ENCODE data around the gene ADAT2.

ADAT2 gene

DNA sequence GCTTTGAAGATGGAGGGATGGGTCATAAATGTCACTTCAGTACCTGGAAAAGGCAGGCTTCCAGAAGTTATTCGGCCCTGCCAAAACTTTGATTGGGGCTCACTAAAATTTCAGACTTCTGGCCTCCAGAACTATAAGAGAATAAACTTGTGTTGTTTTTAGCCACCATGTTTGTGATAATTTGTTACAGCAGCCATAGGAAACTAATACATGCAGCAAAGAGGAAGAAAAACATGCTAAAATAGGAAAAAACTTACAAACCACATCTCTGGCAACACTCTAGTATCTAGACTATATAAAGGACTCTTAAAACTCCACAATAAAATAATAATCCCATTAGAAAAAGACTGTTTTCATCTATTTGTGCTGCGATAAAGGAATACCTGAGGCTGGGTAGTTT lies 9.5 kb downstream of the ADAT2 start:
- no peak for DNase-seq

DNA sequence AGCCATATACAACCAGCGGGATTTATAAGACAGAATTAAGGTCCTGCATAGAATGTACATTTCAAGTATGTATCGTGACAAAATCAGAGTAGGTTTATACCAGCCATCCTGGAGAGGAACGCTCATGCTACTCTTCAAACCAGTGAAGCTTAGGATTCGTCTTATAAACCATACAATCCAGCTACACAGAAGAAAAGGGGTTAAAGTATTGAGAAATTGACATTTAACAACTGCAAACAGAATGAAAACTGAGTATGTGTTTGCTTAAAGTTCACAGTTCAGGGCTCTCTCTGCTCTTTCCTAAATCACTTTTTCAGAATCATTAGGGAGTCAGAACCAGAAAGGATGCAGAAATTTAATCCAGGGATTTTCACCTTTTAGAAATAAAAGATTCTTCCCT lies 17.9 kb downstream of the ADAT2 start:
- DNase-seq: no peak

DNA sequence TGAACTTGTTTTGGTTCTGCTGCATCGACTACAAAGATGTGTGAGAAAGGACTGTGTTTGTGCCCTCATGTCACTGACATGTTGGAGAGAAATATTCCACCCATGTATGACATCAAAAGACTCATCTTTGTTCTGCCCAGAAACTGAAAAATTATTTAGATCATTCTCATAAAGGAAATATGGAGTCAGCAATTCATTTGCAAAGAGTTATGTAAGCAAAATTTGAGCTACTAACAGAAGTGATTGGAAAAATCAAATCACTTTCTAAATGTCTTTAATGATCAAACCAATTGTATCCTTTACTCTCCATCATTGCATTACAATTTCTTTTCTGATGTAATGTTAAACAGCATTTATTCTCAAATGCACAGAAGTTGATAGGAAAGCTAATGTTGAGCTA lies 19.3 kb downstream of the ADAT2 start:
- no peak for DNase-seq

DNA sequence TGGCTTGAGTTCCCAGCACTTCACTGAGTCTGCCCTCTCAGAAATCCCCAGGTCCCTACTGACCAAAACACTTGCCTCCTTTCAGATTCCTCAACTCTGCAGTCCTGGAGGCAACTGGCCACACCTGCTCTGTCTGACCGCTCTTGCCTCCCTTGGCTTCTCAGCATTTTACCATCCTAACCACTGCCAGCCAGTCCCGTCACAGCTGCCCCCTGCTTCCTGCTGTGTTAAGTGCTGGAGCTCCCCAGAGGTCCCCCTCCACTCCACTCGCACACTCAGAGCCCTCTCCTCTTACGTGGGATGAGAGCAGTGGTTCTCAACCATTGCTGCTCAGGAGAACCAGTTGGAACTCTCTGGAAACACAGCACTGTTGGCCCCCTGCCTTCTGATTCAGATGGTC lies 20.5 kb downstream of the ADAT2 start:
- DNase-seq: no peak

- peak; percentile 84 for DNase-seq
Measured at GRCh38 chr6:143427109-143427817, 23.2 kb downstream of the ADAT2 start.

- no peak for DNase-seq
Measured at GRCh38 chr6:143426026-143426425, 24.5 kb downstream of the ADAT2 start.

DNA sequence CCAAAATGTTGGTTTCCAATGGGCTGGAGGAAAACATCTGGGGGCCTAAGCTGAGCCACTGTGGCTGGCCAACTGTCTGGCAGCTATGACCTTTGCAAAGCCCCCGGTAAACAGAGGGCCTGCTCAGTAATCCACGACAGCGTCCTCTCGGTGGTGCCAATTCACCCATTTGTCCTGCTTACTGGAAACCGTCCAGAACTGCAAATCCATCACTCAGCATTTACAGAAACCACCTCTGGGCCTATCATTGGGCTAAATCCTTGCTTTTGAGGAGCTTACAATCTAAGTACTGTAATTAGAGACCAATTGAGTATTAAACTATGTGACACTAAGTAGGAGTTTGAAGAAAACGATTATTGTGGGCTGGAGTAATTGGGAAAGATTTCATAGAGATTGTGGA lies 31.0 kb downstream of the ADAT2 start:
- no peak for DNase-seq

DNA sequence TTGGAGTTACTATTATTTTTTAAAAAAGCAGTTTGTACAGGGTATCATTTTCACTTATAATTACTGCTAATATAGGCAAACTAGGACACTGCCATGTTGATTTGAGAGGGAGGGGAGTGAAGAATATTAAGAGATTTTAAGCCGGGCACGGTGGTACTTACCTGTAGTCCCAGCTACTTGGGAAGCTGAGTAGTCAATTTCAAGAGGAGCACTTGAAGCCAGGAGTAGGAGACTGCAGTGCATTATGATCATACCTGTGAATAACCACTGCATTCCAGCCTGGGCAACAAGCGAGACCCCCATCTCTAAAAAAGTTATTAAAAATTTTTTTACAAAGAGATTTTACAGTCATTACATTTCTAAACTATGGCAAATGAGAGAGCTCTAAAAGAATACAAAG lies 35.7 kb downstream of the ADAT2 start:
- DNase-seq: no peak

DNA sequence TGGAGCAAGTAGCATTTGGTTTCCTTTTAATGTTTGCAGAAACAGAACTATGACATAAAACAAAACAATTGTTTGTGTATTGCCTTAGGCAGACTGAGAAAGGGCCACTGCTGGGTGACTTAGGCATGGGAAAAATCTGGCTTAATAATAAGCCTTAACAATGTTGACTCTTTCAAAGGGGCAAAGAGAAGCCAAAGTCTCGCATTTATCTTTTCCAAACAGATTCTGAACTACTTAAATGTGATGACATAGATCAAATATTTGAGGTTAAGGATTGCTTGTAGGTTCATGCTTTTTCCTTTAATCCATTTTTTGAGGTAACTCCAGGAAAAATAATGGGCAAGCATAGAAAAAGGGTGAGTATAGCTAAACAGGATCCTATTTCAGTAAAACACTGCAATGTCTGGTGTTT lies 39.6 kb downstream of the ADAT2 start:
- no peak for DNase-seq

GRCh38 chr6:143408787-143409162 lies 41.7 kb downstream of the ADAT2 start:
- DNase-seq: no peak

- no peak for DNase-seq
Measured at GRCh38 chr6:143408151-143408786, 42.2 kb downstream of the ADAT2 start.

GRCh38 chr6:143406673-143407072 lies 43.8 kb downstream of the ADAT2 start:
- DNase-seq: no peak

- DNase-seq: no peak
Measured at GRCh38 chr6:143405373-143406154, 44.9 kb downstream of the ADAT2 start.

- no peak for DNase-seq
Measured at GRCh38 chr6:143402721-143403336, 47.7 kb downstream of the ADAT2 start.

DNA sequence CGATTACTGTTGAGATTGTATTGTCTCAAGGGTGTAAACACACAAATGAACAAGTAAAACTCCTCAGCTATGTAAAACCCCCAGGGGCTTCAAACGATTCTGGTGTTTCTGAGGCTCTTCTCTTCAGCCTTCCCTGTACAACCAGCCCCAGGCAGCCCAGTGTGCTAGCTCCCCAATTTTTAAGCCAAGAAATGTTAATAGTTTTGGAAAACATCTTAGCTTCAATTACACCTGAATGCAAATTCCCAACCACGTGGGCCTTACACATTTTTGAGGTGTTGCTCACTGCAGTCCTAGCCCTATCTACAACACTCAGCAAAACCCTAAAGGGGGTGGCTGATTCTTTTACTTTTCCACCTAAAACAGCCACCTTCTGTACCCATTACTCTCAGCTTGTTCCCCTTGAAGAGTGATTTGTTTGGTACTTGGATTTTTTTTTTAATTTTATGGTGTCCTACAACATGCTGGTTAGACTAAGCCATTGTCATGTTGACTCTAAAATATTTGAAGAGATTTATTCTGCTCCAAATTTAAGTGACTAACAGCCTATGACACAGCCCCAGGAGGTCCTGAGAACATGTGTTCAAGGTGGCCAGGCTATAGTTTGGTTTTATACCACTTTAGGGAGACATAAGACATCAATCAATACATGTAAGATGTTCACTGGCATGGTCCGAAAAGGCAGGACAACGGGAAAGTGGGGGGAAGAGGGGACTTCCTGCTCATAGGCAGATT lies 48.7 kb downstream of the ADAT2 start:
- DNase-seq: no peak

DNA sequence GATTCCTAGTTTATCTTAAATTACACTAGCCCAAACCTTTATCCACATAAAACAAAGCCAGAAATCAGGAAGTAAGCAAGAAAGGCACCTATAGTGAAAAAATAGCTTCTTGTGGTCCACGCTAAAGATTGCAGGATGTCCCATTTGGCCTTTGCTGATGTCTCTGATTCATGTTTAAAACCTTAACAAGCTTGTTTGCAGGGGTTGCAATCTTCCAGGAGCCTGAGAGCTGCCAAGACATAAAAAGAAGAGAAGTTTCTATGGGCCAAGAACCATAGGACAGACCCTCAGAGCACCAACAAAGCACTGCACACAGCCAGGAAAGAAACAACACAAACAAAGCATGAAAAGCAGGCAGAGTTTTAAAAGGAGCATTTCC lies 49.4 kb downstream of the ADAT2 start:
- no peak for DNase-seq

DNA sequence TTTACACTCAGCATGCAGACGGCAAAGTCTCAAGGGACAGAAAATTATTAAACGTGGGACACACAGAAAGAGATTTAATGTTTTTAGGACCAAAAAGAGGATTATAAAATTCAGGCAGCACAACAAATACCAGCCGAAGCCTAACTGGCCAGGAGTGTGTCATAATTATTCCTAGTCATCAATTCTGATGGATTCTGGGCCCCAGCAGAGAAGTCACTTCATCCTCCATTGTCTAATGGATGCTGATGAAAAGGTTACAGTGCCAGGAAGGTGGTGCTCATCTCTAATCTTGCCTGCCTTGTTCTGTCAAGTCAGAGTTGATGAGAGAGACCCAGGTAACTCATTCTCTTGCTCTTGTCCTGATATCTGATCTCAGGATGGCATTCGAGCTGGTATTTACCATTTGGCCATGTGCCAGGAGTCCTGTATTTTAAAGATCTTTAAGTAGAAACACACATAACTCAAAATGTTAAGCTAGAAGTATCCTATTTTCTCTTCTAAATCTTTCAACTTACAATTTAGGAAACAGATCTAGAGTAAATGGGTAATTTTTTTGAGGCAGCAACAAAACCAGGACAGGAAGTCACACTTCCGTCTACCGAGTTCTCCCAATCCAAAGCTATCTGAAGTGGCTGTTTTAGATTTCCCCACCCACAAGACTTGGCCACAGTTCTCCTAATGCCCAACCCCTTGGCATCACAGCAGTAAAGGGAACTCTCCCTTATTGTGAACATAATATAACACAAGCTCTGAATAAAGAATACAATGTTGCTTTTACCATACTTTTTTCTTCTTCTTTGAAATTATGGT lies 50.0 kb downstream of the ADAT2 start:
- peak; percentile 52 for DNase-seq

DNA sequence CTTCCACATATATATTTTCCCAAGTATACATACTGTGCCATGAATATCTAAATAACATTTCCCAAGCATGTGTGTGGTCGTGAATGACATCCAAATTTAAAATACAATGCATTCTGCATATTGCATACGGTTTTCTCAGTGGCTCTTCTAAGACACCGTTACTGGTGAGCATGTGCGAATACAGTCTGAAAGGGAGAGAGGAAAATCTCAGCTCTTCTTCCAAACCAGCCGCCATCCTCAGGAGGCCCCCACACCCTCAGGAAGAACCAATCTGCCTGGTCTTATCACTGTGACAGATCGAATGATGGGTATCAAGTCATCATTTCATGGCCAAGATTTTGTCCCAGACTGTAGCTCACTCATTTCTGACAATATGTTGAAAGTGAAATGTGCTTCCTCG lies 50.7 kb downstream of the ADAT2 start:
- no peak for DNase-seq

DNA sequence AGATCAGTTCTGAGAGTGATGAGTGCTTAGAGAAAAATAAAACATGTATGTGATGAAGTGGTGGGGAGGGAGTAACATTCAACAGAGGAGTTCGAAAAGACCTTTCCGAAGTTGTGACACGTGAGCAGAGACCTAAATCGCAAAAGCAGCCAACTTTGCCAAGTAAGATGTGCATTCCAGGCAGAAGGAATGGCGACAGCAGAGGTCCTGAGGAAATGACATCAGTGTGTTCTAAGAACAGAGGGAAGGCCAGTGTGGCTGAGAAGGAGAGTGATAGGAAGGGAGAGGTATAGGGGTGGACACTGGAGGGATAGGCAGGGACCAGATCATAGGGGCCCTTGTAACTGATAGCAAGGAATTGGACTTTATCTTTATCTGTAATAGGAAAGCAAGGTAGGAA lies 51.3 kb downstream of the ADAT2 start:
- no peak for DNase-seq

- no peak for DNase-seq
Measured at GRCh38 chr6:143397227-143398222, 53.0 kb downstream of the ADAT2 start.
